ENCODE measurements around the gene SLC35F3.
A peak's percentile ranks its signal among the peaks of the same experiment; 100 is the strongest.
"Not testable (repeated sequence)": the region's sequence is repeated elsewhere in the genome, so short reads cannot be mapped to it uniquely, and the experiment has no call there.

SLC35F3 gene

DNA sequence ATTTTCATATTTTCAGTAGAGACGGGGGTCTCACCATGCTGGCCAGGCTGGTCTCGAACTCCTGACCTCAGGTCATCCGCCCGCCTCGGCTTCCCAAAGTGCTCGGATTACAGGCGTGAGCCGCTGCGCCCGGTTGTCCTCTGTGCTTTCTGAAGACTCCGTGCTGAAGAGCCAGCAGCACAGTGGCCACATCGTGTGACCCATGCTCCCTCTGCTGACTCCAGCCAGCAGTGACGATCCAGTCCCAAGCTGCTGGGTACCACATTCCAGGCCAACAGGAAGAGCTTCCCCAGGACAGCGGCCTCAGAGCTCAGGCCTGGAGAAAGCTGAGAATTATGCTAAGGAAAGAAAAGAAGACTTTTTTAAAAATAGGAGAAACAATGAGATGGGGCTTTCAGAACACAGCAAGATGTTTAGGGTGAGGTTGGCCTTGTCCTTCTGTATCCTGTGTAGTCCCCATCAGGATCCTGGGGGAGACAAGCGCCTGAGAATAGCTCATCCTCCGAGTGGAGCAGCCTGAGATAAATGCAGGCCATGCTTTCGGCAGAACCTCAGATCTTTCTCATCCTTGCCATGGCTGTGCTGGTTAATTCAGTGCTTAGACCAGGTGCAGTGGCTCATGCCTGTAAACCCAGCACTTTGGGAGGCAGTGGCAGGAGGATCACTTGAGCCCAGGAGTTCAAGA lies 207.1 kb downstream of the SLC35F3 start:
- DNase-seq = no peak

DNA sequence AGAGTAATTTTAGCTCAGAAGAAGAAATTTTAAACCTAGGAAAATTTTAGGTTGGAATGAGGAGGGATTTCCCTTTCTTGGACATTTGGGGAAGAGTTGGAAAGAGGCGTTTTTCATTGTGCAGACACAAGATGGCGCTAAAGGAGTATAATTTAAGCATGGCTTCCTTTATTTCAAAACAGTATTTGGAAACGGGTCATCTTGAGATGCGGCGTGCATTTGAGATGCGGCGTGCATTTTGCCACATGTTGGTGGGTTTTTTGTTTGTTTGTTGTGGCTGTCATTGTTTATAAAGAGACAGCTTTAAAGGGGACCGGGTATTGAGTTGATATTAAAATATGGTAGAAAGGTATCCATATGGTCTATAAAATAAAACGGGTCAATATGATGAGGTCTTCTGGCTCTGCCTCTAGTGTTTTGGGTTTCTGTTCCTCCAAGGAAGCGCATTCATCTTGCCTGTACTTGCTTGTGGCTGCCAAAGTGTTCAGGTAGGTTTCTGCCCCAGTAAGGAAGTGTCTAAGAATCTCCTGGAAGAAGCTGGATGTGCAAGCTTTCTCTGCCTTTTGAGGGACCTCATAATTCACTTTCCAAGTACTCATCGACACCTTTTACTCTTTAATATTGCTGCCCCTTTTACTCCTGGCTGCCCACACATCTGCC lies 210.3 kb downstream of the SLC35F3 start:
- DNase-seq = no peak

DNA sequence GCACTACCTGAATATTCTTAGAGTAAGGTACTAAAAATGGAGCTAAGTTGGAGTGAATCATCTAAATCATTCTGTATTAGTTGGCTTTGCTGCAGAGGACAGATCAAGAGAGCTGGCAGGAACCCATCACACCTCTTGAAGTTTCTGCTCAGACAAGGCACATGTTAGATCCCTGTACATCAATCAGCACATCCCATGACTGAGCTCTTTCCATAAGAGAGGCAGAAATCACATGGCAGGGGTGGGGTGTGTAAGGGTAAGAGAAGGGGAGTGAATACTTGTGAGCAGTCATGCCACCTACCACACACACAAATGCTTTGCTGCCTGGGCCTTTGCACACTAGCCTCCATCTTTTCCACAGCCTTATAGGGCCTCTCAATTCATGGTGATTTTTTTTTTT lies 214.4 kb downstream of the SLC35F3 start:
- no peak for DNase-seq

DNA sequence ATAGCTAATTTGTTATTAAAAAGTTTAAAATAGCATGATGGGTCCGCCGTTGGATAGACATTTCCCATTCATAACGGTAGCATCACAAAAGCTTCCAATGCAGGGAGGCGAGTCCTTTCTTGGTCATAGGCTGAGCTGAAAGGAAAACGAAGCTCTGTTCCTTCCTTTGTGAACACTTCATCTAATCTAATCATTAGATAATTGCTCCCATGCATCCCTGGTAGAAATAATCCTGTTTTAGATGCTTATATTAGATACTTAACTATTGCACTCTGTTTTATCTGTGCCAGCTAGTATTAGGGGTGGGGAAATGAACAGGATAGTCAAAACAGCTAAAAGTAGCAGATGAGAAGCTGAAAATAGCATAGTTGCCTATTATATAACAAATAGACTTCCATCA lies 215.0 kb downstream of the SLC35F3 start:
- DNase-seq = no peak

DNA sequence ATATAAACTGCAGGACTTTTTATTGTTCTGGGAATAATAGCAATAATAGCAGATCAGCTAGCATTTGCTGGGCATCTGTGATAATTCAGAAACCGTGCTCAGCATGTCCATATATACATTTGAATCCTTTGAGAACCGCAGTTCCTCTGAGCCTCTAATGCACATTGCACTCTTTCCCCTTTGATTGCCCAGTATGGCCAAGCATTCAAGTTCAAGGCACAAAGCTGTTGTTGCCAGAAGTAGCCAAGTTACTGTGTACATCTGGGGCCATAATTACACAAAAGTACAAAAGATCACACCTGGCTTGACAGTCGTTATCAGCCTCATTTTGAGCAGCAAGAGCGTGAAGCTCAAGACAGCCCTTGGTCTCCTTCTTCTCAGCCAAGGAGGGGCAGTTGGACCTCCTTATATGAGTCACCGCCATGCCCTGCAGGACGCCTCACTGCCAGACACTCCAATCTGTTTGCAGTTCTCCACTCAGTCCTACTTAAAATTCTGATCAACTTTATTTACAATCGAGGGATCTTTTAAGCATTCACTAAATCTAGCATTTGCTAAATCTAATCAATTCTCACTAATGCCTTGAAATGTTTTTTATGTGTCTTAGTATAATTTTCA lies 216.0 kb downstream of the SLC35F3 start:
- no peak for DNase-seq

DNA sequence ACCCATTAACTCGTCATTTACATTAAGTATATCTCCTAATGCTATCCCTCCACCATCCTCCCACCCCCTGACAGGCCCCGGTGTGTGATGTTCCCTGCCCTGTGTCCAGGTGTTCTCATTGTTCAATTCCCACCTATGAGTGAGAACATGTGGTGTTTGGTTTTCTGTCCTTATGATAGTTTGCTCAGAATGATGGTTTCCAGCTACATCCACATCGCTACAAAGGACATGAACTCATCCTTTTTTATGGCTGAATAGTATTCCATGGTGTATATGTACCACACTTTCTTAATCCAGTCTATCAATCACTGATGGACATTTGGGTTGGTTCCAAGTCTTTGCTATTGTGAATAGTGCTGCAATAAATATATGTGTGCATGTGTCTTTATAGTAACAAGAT lies 217.2 kb downstream of the SLC35F3 start:
- DNase-seq = not testable (repeated sequence)

DNA sequence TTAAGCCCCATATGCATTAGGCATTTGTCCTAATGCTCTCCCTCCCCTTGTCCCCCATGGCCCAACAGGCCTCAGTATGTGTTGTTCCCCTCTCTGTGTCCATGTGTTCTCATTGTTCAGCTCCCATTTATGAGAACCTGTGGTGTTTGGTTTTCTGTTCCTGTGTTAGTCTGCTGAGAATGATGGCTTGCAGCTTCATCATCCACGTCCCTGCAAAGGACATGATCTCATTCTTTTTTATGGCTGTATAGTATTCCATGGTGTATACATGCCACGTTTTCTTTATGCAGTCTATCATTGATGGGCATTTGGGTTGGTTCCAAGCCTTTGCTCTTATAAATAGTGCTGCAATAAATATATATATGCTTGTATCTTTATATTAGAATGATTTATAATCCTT lies 218.1 kb downstream of the SLC35F3 start:
- not testable (repeated sequence) for DNase-seq

DNA sequence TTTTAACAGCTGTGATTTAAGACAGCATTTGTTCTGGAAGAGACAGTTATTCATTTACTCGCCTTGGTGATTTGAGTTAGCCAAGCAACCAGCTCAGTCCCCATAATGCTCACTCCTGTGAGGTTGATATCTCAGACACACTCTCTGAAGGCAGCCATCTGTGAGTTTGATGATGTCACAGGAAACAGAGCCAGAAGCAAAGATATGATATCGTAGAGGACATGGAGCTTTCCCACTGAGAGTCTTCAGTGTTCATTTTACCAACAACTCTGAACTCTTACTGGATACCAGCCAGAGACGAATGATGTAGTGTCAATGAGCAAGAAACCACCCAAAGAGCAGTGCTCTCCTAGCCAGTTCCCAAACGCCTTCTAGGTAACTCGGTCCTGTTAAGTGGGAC lies 219.4 kb downstream of the SLC35F3 start:
- no peak for DNase-seq

DNA sequence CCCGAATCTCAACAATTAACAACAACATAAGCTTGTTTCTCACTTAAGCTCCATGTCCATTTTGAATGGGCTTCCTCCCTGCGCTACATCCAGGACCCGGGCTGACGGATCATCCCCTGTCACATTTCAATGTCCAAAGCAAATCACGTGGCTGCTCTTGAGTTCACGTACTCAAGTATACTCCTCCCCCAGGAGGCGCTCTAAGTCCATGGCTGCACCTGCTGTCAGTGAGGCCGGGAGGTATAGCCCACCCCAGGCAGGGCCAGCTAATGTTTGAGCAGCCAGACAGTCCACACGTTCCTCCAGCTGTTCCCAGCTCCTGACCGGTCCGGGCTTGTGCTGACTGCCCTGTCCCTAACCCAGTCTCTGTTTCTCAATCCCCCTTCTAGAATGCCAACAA lies 220.8 kb downstream of the SLC35F3 start:
- peak; percentile 61 for DNase-seq

DNA sequence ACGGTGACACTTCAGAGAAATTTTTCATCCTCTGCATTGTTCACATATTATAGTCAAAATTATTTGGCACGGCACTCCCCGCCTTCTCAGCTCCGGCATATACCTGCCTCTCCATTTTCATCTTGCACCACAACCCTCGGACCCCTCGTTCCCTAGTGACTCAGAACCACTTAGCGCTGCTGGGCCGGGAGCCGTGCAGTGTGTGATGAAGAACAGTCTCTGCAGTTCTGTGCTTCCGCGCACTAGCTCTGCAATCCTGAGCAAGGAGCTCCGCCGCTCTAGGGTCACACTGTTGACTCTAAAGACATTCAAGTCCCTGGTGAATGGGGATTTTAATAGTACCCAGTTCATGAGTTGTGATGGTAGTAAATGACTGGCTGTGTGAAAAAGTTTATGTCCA lies 221.2 kb downstream of the SLC35F3 start:
- DNase-seq = no peak

DNA sequence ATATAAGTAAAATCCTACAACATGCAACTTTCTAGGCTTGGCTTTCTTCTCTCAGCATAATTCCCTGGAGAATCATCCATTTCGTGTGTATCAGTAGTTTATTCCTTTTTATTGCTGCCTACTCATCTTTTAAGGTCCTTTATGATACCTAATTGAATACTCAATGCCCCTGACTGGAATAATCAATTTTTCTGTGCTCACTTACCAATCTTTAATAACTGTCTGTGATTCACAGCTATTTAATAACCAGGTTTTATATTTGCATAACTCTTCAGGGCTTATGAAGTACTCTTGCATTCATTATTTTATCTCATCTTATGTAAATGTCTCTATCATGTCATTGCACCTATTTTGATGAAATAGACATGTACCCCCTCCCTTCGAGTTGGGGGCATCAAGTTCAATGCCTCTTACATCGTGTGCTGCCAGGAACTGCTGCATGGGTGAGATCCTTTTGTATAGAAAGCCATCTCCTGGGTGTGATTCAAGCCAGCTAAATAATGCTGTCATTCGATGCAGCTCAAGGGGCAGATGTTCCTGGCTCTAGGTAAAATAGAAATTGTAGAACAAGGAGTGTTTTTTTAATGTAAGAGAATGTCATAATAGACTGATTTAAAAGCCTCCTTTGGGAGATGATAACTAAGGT lies 222.7 kb downstream of the SLC35F3 start:
- no peak for DNase-seq

DNA sequence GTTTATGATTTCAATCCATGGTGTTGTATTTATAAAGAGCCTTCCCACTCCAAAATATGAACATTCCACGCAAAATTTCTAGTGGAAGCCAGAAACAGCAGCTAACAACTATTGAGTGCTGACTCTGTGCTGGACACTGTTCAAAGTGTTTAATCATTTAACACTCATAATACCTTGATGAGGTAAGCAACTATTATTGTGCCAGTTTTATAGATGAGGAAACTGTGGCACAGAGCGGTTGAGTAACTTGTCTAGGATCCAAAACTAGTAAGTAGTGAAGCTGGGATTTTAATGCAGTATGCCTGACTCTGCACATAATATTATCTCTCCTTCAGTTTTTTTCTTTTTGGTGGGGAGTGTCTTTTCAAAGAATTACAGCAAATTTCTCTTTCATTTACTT lies 228.3 kb downstream of the SLC35F3 start:
- DNase-seq = no peak

DNA sequence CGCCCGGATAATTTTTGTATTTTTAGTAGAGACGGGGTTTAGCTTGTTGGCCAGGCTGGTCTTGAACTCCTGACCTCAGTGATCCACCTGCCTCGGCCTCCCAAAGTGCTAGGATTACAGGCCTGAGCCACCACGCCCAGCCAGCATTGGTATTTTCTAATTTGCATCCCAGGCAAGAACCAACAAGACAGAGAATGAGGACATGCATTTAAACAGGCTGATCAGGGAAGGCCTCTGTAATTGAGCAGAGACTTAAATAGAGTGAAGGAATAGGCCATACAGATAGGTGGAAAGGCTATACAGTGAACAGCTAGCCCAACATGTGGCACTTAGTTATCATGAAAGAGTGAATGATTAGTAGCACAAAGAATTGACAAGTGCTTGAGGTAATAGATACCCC lies 230.4 kb downstream of the SLC35F3 start:
- DNase-seq = no peak

DNA sequence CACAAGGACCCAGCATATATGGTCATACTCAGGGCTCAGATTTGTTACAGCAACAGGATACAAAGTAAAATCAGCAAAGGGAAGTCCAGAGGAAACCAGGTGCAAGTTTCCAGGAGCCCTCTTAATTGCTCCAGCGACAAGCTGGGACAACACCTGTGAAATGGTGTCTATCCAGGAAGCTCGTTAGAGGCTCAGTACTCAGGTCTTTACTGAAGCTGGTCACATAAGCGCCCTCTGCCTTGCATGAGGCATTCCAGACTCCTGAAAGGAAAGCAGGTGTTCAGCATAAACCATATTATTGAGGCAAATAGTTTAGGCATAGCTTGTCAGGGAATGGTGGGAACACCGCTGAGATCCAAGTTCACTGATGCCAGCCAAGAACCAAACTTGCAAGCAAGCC lies 231.0 kb downstream of the SLC35F3 start:
- DNase-seq = no peak

DNA sequence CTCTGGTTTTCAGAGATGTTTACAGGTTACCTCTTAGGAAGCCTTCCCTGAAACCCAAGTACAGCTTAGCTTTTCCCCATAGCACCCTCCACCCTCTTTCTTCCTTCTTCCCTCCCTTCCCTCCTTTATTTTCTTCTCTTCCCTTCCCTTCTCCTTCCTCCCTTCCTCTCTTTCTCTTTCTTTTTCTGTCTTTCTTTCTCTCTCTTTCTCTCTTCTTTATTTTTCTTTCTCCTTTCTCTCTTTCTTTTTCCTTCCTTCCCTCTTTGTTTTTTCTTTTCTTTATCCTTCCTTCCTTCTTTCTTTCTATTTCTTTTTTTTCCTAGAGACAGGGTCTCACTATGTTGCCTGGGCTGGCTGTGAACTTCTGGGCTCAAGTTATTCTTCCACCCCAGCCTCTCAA lies 231.6 kb downstream of the SLC35F3 start:
- no peak for DNase-seq

DNA sequence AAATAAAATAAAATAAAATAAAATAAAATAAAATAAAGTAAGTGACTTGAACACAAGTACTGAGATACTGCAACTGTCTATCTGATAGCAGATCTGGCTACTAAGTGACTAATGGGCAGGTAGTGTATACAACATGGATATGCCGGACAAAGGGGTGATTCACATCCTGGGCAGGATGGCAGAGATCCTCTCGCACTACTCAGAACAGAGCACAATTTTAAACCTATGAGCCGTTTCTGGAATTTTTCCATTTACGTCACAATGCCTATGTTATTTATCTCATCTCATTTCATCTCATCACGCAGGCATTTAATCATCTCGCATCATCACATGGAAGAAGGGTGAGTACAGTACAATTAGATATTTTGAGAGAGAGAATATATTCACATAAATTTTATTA lies 235.5 kb downstream of the SLC35F3 start:
- DNase-seq = no peak

DNA sequence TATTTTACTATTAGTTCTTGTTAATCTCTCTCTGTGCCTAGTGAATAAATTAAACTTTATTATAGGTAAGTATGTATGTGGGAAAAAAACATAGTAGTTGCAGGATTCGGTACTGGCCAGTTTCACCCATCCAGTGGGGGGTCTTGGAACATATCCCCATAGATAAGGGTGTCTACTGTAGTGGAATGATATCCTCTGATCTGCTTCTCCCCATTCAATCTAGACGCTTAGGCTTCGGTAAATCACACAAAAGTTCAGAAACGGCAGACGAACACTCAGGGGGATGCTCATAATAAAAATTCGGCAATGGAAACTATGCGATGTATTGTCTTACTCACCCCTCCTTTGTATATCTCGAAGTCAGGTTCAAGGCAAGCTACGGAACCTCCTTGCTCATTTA lies 235.9 kb downstream of the SLC35F3 start:
- DNase-seq = no peak

DNA sequence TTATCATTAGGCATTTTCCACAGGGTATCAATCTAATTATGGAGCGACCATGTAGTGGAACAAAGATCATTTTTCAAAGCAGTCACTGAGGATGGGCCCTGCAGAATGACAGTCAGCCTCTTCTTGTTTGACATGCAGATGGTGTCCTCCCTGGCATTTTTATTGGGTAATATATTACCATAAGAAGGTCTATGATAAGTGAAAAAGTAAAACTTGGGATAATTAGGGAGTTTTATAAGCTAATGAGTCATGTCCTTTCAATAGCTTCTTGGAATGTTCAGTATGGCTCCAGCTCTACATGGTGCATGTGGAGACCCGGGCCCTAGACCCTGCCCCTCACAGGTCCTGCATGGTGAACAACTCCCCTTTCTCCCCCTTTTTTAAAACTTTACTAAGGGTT lies 236.5 kb downstream of the SLC35F3 start:
- no peak for DNase-seq

DNA sequence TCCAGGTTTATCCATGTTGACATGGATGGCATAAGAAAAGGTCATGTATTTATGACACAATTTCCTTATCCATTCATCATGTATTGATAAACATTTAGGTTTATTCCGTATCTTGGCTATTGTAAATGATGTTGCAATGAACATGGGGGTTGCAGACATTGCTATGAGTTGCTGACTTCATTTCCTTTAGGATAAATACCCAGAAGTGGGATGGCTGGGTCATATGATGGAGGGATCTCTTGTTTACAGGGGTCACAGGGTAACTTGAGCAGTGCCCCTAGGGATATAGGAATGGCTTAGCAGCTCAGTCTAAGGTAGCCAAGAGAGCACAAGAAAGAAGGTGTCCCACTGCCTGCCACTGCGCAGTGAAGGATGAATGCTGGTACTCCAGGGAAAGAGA lies 239.2 kb downstream of the SLC35F3 start:
- DNase-seq = no peak

DNA sequence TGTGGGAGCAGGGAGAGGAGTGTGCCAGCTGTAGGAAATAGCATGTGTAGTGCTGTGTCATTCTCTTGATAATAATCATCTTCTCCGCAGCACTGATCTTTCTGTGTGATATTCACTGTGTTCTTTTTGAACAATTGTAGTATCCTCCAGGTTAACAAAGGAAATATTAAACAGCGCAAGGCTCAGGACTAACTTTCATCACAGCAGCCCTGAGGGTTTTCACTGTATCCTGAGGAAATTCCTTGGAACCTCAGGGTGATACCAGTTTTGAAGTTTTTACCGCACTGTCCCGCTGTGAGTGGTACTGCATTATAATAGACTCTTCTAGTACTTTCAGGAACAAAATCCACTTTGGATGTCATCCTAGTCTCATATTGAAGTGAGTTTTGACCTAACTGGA lies 240.4 kb downstream of the SLC35F3 start:
- no peak for DNase-seq

DNA sequence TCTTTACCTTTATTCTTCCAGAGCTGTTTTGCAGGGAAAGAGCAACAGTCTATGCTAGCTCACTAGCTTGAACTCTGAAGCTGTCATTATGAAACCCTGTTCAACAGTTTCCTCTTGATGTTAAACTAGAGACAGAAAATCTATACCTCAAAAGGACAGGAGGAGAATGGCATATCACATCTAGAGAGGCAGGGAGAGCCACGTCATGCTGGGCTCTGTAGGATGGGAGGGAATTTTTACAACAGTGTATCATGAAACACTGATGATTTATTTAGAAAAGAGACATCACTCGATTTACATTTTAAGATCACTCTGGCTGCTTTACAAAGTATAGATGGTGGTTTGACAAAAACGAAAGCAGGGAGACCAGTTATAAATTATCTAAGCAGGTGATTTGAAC lies 243.9 kb downstream of the SLC35F3 start:
- DNase-seq = no peak

DNA sequence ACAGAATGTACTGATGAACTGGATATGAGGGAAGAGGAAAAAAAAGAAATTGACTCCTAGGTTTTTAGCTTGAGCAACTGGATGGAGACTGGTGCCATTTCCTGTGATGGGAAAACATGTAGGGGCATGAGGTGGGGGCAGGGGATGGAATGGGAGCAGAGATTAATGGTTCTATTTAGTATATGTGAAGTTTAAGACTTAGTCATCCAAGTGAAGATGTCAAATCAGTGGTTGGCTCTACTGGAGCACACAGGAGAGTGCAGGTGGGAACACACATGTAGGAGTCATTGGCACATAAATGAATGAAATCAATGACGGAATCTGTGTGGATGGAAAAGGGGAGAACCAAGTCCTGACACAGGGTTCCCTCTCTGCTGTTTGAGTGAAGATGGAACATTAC lies 244.3 kb downstream of the SLC35F3 start:
- no peak for DNase-seq

DNA sequence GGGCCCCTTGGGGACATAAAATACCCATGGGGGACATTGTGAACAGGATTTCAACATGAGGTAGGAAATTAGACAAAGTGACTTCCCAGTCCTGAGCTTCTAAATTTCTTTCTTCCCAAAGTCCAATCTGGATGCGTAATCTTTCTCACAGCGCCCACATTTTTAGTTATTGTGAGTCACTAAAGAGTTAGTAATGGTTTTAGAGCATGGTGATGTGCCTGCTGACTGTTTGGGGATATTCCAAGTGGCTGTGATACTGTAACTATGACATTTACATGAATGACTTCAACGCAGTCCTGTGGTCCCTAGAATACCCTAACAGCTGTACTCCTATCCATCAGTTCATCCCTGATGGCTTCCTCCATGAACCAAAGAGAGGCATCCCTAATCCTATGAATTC lies 244.7 kb downstream of the SLC35F3 start:
- DNase-seq = no peak

DNA sequence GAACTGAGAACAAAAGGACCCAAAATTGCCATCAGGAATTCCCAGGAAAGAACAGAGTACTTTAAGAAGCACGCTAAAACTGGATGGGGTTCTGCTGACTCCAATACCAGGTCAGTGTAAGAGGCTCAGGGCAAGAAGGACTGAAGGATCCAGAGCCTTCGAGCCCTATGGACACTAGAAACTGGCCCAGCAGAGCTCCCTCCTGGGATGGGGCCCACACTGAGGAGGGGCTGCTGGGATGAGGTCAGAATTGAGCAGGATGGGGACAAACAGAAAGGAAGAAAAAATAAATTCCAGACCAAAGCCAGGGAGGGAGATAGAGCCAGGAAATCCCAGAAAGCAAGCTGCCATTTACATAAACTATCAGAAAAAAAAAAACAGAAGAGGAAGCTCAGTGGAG lies 246.4 kb downstream of the SLC35F3 start:
- DNase-seq = no peak
